Large intestine (tissue), 3 donors: ENCODE data around the gene ZC3H18. TPM values are rescaled to one million over a fixed set of nuclear protein-coding genes. Genes with fewer than 3 reads are reported as not detected.

Experiments used
- DNase-seq, 2 donors: peaks; one replicate each; pipeline versions ENCODE4 v3.0.0 to v3.0.0-alpha.2; 2013
- H3K27ac ChIP-seq: one replicate; pipeline ENCODE4 v1.5.1; 2013; ENCODE audit warnings: low read length
- H3K27me3 ChIP-seq: 2 replicates; pipeline ENCODE4 v1.6.1; 2013; ENCODE audit warnings: low read length; ENCODE audit not compliant: control insufficient read depth, insufficient read depth
- H3K36me3 ChIP-seq: 2 replicates; pipeline ENCODE4 v1.6.1; 2013; ENCODE audit warnings: low read length; ENCODE audit not compliant: control insufficient read depth, insufficient read depth
- H3K4me1 ChIP-seq: one replicate; pipeline ENCODE4 v1.6.1; 2013; ENCODE audit warnings: low read length; ENCODE audit not compliant: control insufficient read depth, insufficient read depth
- H3K4me3 ChIP-seq: one replicate; pipeline ENCODE4 v1.5.1; 2013; ENCODE audit warnings: low read length
- H3K9me3 ChIP-seq: one replicate; pipeline ENCODE4 v1.6.1; 2013; ENCODE audit warnings: mild to moderate bottlenecking, low read depth, low read length, moderate library complexity; ENCODE audit not compliant: control insufficient read depth
- WGBS: methylation state at CpG from one replicate; pipeline ENCODE4 v1.1.5; 2013; ENCODE audit warnings: low lambda C conversion rate; ENCODE audit not compliant: insufficient coverage; 5-methylcytosine and 5-hydroxymethylcytosine counted together
- polyA plus RNA-seq: library from polyadenylated mRNA; unstranded; fragments of 120-200 nt; gene quantifications from one replicate; pipeline ENCODE4 v1.2.1, GENCODE V29; 2013

The ZC3H18 gene
- polyA plus RNA-seq, 1 donor = 34.3 TPM

DNA sequence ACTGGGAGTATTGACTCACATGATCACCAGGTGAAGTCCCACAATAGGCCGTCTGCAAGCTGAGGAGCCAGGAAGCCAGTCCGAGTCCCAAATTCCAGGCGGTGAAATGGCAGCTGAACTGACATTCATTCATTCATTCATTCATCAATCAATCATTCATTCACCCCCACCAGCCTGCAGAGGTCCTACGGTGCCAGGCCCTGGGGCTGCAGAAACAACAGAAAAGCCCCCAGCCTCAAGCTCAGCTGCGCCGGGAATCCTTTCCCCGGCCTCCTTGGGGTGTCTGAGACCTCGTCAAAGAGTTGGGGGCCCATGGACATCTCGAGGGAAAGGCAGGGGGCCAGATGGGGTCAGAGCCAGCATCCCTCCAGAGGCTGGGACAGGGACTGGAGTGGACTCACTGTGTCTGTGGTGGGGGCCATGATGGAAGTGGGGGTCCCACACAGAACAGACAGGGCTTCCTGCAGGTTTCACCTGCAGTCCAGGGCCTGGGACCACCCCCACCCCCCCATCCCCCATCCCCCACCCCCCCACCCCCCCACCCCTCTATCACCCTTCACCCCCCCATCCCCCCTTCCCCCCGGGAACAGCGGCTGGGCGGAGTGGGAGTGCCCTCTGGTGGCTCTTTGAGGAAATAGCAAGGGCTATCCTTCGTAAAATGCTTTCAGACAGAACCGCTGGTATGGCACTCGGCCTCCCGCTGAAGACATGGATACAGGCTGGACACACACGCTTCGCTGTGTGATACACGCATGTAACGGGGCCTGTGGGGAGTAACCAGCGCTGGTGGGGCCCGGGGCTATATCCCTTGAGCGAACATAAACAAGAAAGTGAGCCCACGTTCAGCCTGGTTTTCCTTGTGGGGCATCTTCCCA is 8.5 kb upstream of the ZC3H18 start:
- no peak for DNase-seq
- H3K27me3 ChIP-seq = peaks cover 7% of the 10 kb centered on the region
- H3K9me3 ChIP-seq = no peaks in the 10 kb centered on the region
- H3K4me1 ChIP-seq = peaks cover 5% of the 10 kb centered on the region
- no peak overlapping the region for H3K4me3 ChIP-seq
- no CpG with 5 or more reads among the region's 24 CpGs for WGBS
- H3K36me3 ChIP-seq = no peaks in the 10 kb centered on the region
- H3K27ac ChIP-seq = no peak overlapping the region

DNA sequence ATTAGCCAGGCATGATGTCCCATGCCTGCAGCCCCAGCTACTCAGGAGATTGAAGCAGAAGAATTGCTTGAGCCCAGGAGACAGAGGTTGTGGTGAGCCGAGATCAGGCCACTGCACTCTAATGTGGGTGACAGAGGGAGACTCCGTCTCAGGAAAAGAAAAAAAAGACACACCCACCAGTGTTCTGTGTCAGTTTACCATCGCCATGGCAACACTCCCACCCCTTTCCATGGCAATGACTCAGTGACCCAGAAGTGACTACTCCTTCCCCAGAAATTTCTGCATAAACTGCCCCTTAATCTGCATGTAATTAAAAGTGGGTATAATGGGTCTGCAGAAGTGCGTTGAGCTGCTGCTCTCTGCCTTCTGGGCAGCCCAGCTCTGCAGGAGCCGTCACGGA is 4.0 kb upstream of the ZC3H18 start:
- Histone ChIP-seq H3K4me3 (no peak overlapping the region), H3K27ac (no peak overlapping the region), H3K27me3 (peaks cover 4% of the 10 kb centered on the region), H3K4me1 (peaks cover 3% of the 10 kb centered on the region), H3K9me3 (no peaks in the 10 kb centered on the region), H3K36me3 (no peaks in the 10 kb centered on the region)
- WGBS = 40% methylated on average over 1 of the region's 6 CpGs
- DNase-seq = no peak

DNA sequence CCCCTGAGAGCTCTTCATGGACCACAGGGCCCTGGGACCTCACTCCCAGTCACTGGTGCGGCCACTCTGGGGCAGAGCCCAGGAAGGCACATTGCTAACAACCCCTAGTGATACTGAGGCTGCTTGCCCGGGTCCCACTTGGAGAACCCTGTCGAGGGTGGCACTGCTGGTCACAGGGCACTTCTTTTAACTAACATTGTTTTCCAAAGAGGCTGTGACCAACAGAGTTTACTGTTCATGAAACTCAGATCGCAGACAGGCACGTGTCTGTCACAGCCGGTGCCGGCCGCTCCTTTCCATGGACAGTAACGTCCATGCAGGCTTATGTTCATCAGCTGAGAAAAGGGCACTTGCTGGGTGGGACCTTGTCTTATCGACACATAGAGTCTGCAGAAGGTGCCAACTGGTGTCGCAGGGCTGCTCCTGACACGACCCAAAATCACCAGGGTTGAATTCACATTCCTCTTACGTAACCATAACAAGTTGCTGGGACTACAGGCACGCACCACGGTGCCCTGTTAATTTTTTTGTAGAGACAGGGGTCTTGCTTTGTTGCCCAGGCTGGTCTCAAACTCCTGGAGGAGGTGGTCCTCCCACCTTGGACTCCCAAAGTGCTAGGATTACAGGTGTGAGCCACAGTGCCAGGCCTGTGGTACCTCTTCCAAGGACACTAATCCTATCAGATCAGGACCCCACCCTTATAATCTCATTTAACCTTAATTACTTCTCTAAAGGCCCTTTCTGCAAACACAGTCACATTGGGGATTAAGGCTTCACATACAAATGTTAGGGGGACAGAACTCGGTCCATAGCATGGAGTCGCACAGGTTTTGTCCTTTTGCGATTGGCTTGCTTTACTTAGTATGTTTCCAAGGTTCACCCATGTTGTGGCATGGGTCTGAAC is 1.2 kb upstream of the ZC3H18 start:
- WGBS = no CpG with 5 or more reads among the region's 18 CpGs
- peaks cover 13% of the 10 kb centered on the region for H3K36me3 ChIP-seq
- H3K4me1 ChIP-seq = peaks cover 11% of the 10 kb centered on the region
- DNase-seq = no peak
- H3K27ac ChIP-seq = no peak overlapping the region
- H3K9me3 ChIP-seq = no peaks in the 10 kb centered on the region
- no peaks in the 10 kb centered on the region for H3K27me3 ChIP-seq
- peak overlapping the region; percentile 61 for H3K4me3 ChIP-seq

- H3K4me3 ChIP-seq = peak overlapping the region; percentile 61
- WGBS = no CpG with 5 or more reads among the region's 28 CpGs
- no peaks in the 10 kb centered on the region for H3K9me3 ChIP-seq
- H3K27me3 ChIP-seq = no peaks in the 10 kb centered on the region
- peak overlapping the region; percentile 12 for H3K27ac ChIP-seq
- H3K4me1 ChIP-seq = peaks cover 11% of the 10 kb centered on the region
- peaks cover 16% of the 10 kb centered on the region for H3K36me3 ChIP-seq
- DNase-seq = no peak
Observed at GRCh38 chr16:88569614-88569984, 604 bp upstream of the ZC3H18 start.

DNA sequence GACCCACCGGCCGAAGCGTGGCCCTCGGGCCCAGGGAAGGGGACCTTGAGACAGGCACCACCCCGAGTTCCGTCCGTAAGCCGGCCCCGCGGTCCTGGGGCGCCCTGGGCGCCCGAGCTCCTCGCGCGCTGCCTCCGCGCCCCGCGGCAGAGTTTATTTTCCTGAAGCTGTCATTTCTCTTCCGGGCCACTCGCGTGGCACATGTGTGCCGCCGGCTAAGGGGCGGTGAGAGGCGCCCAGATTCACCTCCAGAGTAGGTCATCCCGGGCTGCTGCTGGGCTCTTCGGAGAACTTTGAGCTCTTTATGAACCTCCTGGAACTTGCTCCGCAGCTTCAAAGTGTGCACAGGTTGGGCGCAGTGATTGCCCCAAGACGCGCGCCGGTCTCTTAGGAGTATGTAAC is 489 bp downstream of the ZC3H18 start:
- peak; percentile 52 to 75 for DNase-seq
- H3K9me3 ChIP-seq = no peaks in the 10 kb centered on the region
- peaks cover 11% of the 10 kb centered on the region for H3K4me1 ChIP-seq
- peaks cover 22% of the 10 kb centered on the region for H3K36me3 ChIP-seq
- no CpG with 5 or more reads among the region's 35 CpGs for WGBS
- H3K27ac ChIP-seq = peak overlapping the region; percentile 74
- H3K27me3 ChIP-seq = no peaks in the 10 kb centered on the region
- peak overlapping the region; percentile 86 for H3K4me3 ChIP-seq

- no peak for DNase-seq
- Histone ChIP-seq H3K9me3 (no peaks in the 10 kb centered on the region), H3K27me3 (no peaks in the 10 kb centered on the region), H3K4me3 (no peak overlapping the region), H3K36me3 (peaks cover 62% of the 10 kb centered on the region), H3K27ac (no peak overlapping the region), H3K4me1 (peaks cover 11% of the 10 kb centered on the region)
- WGBS = 92% methylated on average over 2 of the region's 11 CpGs
Observed at GRCh38 chr16:88575251-88575650, 5.0 kb downstream of the ZC3H18 start.

GRCh38 chr16:88576307-88576706 is 6.1 kb downstream of the ZC3H18 start:
- peaks cover 72% of the 10 kb centered on the region for H3K36me3 ChIP-seq
- DNase-seq = no peak
- no peaks in the 10 kb centered on the region for H3K27me3 ChIP-seq
- no peak overlapping the region for H3K27ac ChIP-seq
- H3K4me1 ChIP-seq = peaks cover 7% of the 10 kb centered on the region
- no peak overlapping the region for H3K4me3 ChIP-seq
- WGBS = no CpG with 5 or more reads among the region's 13 CpGs
- no peaks in the 10 kb centered on the region for H3K9me3 ChIP-seq

DNA sequence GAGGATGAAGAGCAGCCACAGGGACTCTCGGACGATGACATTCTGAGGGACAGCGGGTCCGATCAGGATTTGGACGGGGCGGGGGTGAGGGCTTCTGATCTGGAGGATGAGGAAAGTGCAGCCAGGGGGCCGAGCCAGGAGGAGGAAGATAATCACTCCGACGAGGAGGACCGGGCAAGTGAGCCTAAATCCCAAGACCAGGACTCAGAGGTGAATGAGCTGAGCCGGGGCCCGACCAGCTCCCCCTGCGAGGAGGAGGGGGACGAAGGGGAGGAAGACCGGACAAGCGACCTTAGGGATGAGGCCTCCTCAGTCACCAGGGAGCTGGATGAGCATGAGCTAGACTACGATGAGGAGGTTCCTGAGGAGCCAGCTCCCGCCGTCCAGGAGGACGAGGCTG is 7.0 kb downstream of the ZC3H18 start:
- peaks cover 75% of the 10 kb centered on the region for H3K36me3 ChIP-seq
- H3K27me3 ChIP-seq = no peaks in the 10 kb centered on the region
- no peaks in the 10 kb centered on the region for H3K4me1 ChIP-seq
- no peak overlapping the region for H3K27ac ChIP-seq
- DNase-seq = no peak
- no peaks in the 10 kb centered on the region for H3K9me3 ChIP-seq
- H3K4me3 ChIP-seq = no peak overlapping the region
- WGBS = no CpG with 5 or more reads among the region's 20 CpGs

- Histone ChIP-seq H3K4me1 (no peaks in the 10 kb centered on the region), H3K27ac (no peak overlapping the region), H3K36me3 (peaks cover 77% of the 10 kb centered on the region), H3K9me3 (no peaks in the 10 kb centered on the region), H3K27me3 (no peaks in the 10 kb centered on the region), H3K4me3 (no peak overlapping the region)
- DNase-seq = no peak
- no CpG with 5 or more reads among the region's 26 CpGs for whole genome bisulfite sequencing
Observed at GRCh38 chr16:88578446-88579313, 8.5 kb downstream of the ZC3H18 start.

- Histone ChIP-seq H3K27ac (no peak overlapping the region), H3K36me3 (peaks cover 74% of the 10 kb centered on the region), H3K4me1 (no peaks in the 10 kb centered on the region), H3K4me3 (no peak overlapping the region), H3K9me3 (no peaks in the 10 kb centered on the region), H3K27me3 (no peaks in the 10 kb centered on the region)
- no peak for DNase-seq
- 92% methylated on average over 2 of the region's 16 CpGs for WGBS
Observed at GRCh38 chr16:88580371-88580770, 10.2 kb downstream of the ZC3H18 start.
